Kidney epithelial cell (primary cell): Measurements from ENCODE around the gene SMIM13. TPM values are rescaled to one million over a fixed set of nuclear protein-coding genes. Genes with fewer than 3 reads are reported as not detected.

ENCODE experiments used
- DNase-seq: peaks from one replicate; pipeline ENCODE4 v3.0.0-alpha.2; 2010; ENCODE audit warnings: low read depth
- H3K27me3 ChIP-seq: 2 replicates; pipeline ENCODE4 v1.6.0; 2011; ENCODE audit warnings: low read length; ENCODE audit not compliant: control insufficient read depth, insufficient read depth
- H3K36me3 ChIP-seq: 2 replicates; pipeline ENCODE4 v1.5.1; 2011; ENCODE audit warnings: low read length; ENCODE audit not compliant: control insufficient read depth, insufficient read depth
- H3K4me3 ChIP-seq: 2 replicates; pipeline ENCODE4 v1.5.1; 2011; ENCODE audit warnings: low read depth, mild to moderate bottlenecking, control low read depth, low read length
- total RNA-seq: library from RNA; depleted of rRNA; stranded (reverse); fragments of >200 nt; gene quantifications from 2 replicates; pipeline ENCODE4 v1.2.3, GENCODE V29; 2015
- TF ChIP-seq, protein P1 (sequence below): IDR thresholded peaks from 2 replicates; pipeline ENCODE4 v1.5.1; 2011; ENCODE audit warnings: mild to moderate bottlenecking, moderate library complexity, low read length, control low read depth, inconsistent platforms; ENCODE audit not compliant: insufficient read depth, poor library complexity, severe bottlenecking

Gene SMIM13
- total RNA-seq, 1 donor from 2014 or later: 18.5 TPM

DNA sequence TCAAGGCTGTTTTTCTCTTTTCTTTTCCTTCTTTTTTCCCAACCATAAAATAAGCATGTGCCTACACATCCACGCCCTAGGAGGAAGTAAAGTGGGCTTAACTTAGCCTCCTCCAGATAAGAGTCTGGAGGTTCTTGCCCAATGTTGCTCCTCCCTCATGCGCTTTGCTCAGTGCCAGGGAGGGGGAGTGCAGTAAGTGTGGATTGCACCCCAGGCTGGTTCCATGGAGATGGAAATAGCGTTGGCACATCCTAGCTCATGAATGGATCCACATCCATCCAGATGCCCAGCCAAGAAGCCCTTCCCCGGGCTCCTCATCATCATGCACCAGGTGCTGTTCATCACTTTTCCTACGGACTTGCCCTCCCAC lies 80.6 kb downstream of the SMIM13 start:
- TF ChIP-seq, protein P1, sequence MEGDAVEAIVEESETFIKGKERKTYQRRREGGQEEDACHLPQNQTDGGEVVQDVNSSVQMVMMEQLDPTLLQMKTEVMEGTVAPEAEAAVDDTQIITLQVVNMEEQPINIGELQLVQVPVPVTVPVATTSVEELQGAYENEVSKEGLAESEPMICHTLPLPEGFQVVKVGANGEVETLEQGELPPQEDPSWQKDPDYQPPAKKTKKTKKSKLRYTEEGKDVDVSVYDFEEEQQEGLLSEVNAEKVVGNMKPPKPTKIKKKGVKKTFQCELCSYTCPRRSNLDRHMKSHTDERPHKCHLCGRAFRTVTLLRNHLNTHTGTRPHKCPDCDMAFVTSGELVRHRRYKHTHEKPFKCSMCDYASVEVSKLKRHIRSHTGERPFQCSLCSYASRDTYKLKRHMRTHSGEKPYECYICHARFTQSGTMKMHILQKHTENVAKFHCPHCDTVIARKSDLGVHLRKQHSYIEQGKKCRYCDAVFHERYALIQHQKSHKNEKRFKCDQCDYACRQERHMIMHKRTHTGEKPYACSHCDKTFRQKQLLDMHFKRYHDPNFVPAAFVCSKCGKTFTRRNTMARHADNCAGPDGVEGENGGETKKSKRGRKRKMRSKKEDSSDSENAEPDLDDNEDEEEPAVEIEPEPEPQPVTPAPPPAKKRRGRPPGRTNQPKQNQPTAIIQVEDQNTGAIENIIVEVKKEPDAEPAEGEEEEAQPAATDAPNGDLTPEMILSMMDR: no peak
- no peak for DNase-seq
- no peaks in the 10 kb centered on the region for H3K36me3 ChIP-seq
- H3K27me3 ChIP-seq: no peaks in the 10 kb centered on the region
- H3K4me3 ChIP-seq: no peak overlapping the region

DNA sequence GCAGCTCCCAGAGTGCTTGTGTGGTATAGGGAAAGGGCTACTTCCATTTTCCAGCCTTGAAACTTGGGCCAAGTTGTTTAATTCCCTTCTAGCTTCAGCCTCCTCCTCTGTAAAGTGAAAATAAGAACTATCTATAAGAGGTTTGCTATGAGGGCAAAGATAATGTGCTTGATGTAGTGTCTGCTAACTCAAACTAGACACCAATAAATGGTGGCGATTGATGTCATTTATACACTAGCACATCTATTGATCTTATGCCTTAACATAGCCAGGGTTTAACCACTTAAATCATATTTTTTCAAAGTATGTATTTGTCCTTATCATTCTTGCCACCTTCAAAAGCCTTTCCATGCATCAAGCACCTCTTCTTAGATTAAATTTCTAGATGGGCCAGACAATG lies 83.6 kb downstream of the SMIM13 start:
- H3K27me3 ChIP-seq: no peaks in the 10 kb centered on the region
- no peak for DNase-seq
- no peak overlapping the region for H3K4me3 ChIP-seq
- H3K36me3 ChIP-seq: no peaks in the 10 kb centered on the region
- TF ChIP-seq, protein P1: no peak

DNA sequence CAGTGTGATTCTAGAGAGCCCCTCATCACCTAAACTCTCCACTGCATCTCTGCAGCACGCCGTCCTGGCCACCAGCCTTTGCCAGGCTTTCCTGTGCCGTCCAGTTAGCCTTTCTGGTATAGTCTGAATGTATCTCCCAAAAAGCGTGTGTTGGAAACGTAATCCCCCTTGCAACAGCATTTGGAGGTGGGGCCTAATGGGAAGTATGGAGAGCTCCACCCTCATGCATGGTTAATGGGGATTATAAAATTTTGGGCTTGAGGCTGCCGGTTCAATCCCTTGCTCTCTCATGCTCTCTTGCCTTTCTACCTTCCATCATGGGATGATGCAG lies 85.4 kb downstream of the SMIM13 start:
- no peaks in the 10 kb centered on the region for H3K36me3 ChIP-seq
- no peak for DNase-seq
- TF ChIP-seq, protein P1: no peak
- no peak overlapping the region for H3K4me3 ChIP-seq
- H3K27me3 ChIP-seq: no peaks in the 10 kb centered on the region

DNA sequence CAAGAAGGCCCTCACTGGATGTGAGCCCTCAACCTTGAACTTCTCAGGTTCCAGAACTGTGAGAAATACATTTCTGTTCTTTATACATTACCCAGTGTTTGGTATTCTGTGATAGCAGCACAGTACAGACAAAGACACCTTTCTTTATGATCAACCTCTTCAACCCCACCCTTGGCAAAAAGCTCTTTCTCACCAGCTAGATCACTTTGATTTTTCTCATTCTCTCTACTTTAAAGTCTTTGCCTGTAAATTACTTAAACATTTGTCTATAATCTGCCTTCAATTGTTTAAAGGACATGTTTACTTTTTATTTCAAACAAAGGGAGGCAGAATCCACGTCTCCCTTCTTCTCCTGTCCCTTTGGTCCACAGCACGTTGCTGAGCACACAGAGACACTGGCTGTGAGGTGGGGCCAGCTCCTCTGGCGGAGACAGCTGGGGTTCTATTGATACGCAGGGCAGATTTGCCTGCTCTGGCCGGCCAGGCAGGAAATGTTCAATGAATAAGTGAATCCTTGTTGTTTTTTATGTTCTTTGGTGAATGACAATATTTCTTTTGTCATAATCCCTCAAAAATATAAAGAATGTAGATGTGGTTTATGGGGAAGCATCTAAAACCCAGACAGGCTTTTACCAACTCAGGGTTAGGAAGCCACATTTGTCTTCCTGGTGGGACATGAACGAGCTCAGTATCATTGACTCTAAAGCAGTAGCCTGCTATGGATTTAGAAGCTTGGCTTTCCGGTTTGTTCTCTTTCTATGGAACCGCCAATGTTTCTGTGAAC lies 86.0 kb downstream of the SMIM13 start:
- TF ChIP-seq, protein P1: no peak
- DNase-seq: no peak
- H3K27me3 ChIP-seq: no peaks in the 10 kb centered on the region
- no peaks in the 10 kb centered on the region for H3K36me3 ChIP-seq
- H3K4me3 ChIP-seq: no peak overlapping the region

GRCh38 chr6:11181478-11182136 lies 88.0 kb downstream of the SMIM13 start:
- H3K36me3 ChIP-seq: peaks cover 1% of the 10 kb centered on the region
- H3K4me3 ChIP-seq: no peak overlapping the region
- no peaks in the 10 kb centered on the region for H3K27me3 ChIP-seq
- TF ChIP-seq, protein P1: no peak
- DNase-seq: no peak
